ENCODE measurements around the gene RORC.

Gene RORC

DNA sequence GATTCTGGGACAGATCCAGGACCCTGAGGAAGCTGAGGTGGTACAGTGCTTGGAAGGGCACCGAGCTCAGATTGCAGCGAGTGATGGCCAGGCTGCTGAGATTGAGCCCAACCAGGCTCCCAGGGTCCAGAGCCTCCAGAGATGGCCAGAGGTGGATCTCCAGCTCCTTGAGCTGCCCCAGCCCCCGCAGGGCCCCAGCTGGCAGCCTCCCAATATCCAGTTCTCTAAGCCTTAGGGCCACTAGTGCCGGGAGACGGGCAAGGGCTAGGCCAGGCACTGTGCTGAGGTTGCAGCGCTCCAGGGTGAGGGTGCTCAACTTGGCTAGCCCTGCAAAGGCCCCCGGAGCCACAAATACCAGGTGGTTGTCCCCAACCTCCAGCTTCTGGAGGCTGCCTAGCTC lies 29.8 kb downstream of the RORC start:
- Histone ChIP-seq H3K4me1 (ENCODE audit: control insufficient read depth, insufficient read depth, low read depth, low read length) (no peaks in the 10 kb centered on the region), H2BK12ac (ENCODE audit: low read length in 2 of 2) (no peak overlapping the region), H2BK120ac (ENCODE audit: low read depth, low read length) (no peak overlapping the region), H2AFZ (ENCODE audit: low read depth, low read length) (no peak overlapping the region), H2BK5ac (ENCODE audit: low read depth, low read length, poor library complexity, severe bottlenecking) (no peak overlapping the region), H3K4ac (ENCODE audit: low read depth in 1 of 2, low read length in 2 of 2) (no peak overlapping the region), H4K8ac (ENCODE audit: low read length) (no peak overlapping the region), H3K27me3 (ENCODE audit: control insufficient read depth in 1 of 2, insufficient read depth in 1 of 2, low read length in 2 of 2) (peaks cover 96 to 99% of the 10 kb centered on the region in 2 experiments), H3K23ac (ENCODE audit: low read length in 2 of 2) (no peak overlapping the region), H3K18ac (ENCODE audit: low read depth in 1 of 2, low read length in 2 of 2) (no peak overlapping the region), H3K14ac (ENCODE audit: low read length in 2 of 2) (no peak overlapping the region), H3K4me2 (ENCODE audit: low read length, poor library complexity, severe bottlenecking) (no peak overlapping the region), H3K27ac (ENCODE audit: low read length, poor library complexity, severe bottlenecking) (no peak overlapping the region), H3K4me3 (ENCODE audit: insufficient read depth in 1 of 2, low read depth in 1 of 2, low read length in 2 of 2) (no peak overlapping the region), H3K79me1 (replicated peaks; ENCODE audit: low read length, poor library complexity, severe bottlenecking) (no peaks in the 10 kb centered on the region), H3K9ac (ENCODE audit: low read length) (no peak overlapping the region), H3K36me3 (ENCODE audit: control insufficient read depth in 1 of 2, insufficient read depth in 2 of 2, low read depth in 1 of 2, low read length in 2 of 2) (no peaks in the 10 kb centered on the region), H3K9me3 (ENCODE audit: control insufficient read depth, low read length) (no peaks in the 10 kb centered on the region), H2BK15ac (ENCODE audit: low read depth, poor library complexity, severe bottlenecking) (no peak overlapping the region), H2AK5ac (ENCODE audit: low read length, severe bottlenecking) (no peak overlapping the region), H4K91ac (ENCODE audit: low read length) (no peak overlapping the region)
- 86% methylated on average over 7 of the region's 7 CpGs for WGBS
- DNase-seq: no peak

DNA sequence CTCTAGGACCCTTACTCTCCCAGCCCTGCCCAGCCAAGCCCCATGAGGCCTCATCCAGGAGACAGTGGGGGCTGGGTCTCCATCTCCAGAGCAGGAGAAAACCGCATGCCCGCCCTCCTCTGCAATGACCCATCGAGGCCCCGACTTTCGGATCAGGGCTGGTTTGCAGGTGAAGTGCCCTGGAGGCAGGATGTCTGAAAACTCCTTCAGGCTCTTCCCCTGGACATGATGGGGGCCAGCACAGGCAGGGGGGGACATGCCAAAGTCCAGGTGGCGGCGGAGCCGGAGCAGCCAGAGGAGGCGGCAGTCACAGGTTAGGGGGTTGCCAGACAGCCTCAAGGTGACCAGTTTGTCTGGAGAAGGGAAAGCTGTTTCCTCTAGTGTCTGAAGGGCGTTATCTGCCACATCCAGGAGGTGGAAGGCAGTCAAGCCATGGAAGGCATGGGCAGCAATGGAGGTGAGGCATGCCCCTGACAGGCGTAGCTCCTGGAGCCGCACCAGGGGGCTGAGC lies 30.2 kb downstream of the RORC start:
- WGBS: 95% methylated on average over 12 of the region's 12 CpGs
- no peak overlapping the region for H2BK5ac ChIP-seq (ENCODE audit: low read depth, low read length, poor library complexity, severe bottlenecking)
- no peak overlapping the region for H4K91ac ChIP-seq (ENCODE audit: low read length)
- H3K14ac ChIP-seq (ENCODE audit: low read length in 2 of 2): no peak overlapping the region
- H3K27ac ChIP-seq (ENCODE audit: low read length, poor library complexity, severe bottlenecking): no peak overlapping the region
- H3K23ac ChIP-seq (ENCODE audit: low read length in 2 of 2): no peak overlapping the region
- no peak overlapping the region for H2BK120ac ChIP-seq (ENCODE audit: low read depth, low read length)
- peaks cover 96 to 99% of the 10 kb centered on the region in 2 experiments for H3K27me3 ChIP-seq (ENCODE audit: control insufficient read depth in 1 of 2, insufficient read depth in 1 of 2, low read length in 2 of 2)
- no peak overlapping the region for H3K4ac ChIP-seq (ENCODE audit: low read depth in 1 of 2, low read length in 2 of 2)
- no peak overlapping the region for H3K4me2 ChIP-seq (ENCODE audit: low read length, poor library complexity, severe bottlenecking)
- no peak overlapping the region for H2BK15ac ChIP-seq (ENCODE audit: low read depth, poor library complexity, severe bottlenecking)
- no peaks in the 10 kb centered on the region for H3K36me3 ChIP-seq (ENCODE audit: control insufficient read depth in 1 of 2, insufficient read depth in 2 of 2, low read depth in 1 of 2, low read length in 2 of 2)
- H2AK5ac ChIP-seq (ENCODE audit: low read length, severe bottlenecking): no peak overlapping the region
- no peaks in the 10 kb centered on the region for H3K9me3 ChIP-seq (ENCODE audit: control insufficient read depth, low read length)
- H3K4me1 ChIP-seq (ENCODE audit: control insufficient read depth, insufficient read depth, low read depth, low read length): no peaks in the 10 kb centered on the region
- no peak overlapping the region for H2AFZ ChIP-seq (ENCODE audit: low read depth, low read length)
- DNase-seq: no peak
- no peak overlapping the region for H4K8ac ChIP-seq (ENCODE audit: low read length)
- no peak overlapping the region for H2BK12ac ChIP-seq (ENCODE audit: low read length in 2 of 2)
- no peaks in the 10 kb centered on the region for H3K79me1 ChIP-seq (replicated peaks; ENCODE audit: low read length, poor library complexity, severe bottlenecking)
- H3K4me3 ChIP-seq (ENCODE audit: insufficient read depth in 1 of 2, low read depth in 1 of 2, low read length in 2 of 2): no peak overlapping the region
- H3K18ac ChIP-seq (ENCODE audit: low read depth in 1 of 2, low read length in 2 of 2): no peak overlapping the region
- no peak overlapping the region for H3K9ac ChIP-seq (ENCODE audit: low read length)

- 81% methylated on average over 8 of the region's 8 CpGs for WGBS
- no peak overlapping the region for H3K18ac ChIP-seq (ENCODE audit: low read depth in 1 of 2, low read length in 2 of 2)
These were observed 30.8 kb downstream of the RORC start for GRCh38 chr1:151800830-151801229.

DNA sequence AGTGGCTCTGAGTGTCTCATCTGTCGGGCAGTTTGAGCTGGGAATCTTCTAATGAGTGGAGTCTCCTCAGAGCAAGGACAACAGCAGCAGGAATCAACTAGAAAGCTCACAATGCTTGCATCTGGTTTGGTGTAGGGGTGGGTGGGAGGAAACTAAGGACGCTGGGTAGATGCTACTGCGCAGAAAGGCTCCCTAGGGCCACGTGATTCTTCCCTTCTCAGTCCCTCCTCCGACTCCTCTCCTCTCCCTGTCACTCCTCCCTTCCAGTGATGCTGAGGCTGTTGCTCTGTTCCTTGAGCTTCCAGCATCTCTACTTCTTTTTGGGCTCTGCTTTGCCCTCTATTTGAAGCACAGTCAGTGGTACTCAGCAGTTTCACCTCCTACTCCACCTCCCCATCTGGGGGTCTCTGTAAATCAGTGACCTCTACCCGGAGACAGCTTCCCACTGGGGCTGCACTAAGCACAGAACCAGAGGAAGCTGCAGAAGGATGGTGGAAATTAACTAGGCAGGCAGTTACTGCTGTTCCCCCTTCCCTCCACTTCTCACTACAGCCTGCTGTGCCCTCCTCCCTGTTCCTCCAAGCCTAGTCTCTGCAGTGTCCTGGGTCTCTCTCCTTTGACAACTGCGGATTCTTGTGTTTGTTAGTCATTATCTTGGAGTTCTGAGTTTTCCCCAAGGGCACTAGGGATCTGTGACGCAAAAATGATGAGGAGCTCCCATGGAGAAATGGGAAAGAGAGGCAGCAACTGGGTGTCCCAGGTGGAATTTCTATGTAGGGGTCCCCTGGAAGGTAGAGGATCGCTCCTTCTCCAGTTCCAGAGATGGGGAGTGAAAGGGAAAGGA lies 32.2 kb downstream of the RORC start:
- no peak overlapping the region for H4K91ac ChIP-seq (ENCODE audit: low read length)
- no peak overlapping the region for H3K4me3 ChIP-seq (ENCODE audit: insufficient read depth in 1 of 2, low read depth in 1 of 2, low read length in 2 of 2)
- no peak overlapping the region for H3K27ac ChIP-seq (ENCODE audit: low read length, poor library complexity, severe bottlenecking)
- H2BK15ac ChIP-seq (ENCODE audit: low read depth, poor library complexity, severe bottlenecking): no peak overlapping the region
- H3K14ac ChIP-seq (ENCODE audit: low read length in 2 of 2): no peak overlapping the region
- H3K9ac ChIP-seq (ENCODE audit: low read length): no peak overlapping the region
- H2BK12ac ChIP-seq (ENCODE audit: low read length in 2 of 2): no peak overlapping the region
- H3K18ac ChIP-seq (ENCODE audit: low read depth in 1 of 2, low read length in 2 of 2): no peak overlapping the region
- no peaks in the 10 kb centered on the region for H3K4me1 ChIP-seq (ENCODE audit: control insufficient read depth, insufficient read depth, low read depth, low read length)
- H4K8ac ChIP-seq (ENCODE audit: low read length): no peak overlapping the region
- H3K79me1 ChIP-seq (replicated peaks; ENCODE audit: low read length, poor library complexity, severe bottlenecking): no peaks in the 10 kb centered on the region
- no peak overlapping the region for H2AFZ ChIP-seq (ENCODE audit: low read depth, low read length)
- no peak for DNase-seq
- H2AK5ac ChIP-seq (ENCODE audit: low read length, severe bottlenecking): no peak overlapping the region
- H3K27me3 ChIP-seq (ENCODE audit: control insufficient read depth in 1 of 2, insufficient read depth in 1 of 2, low read length in 2 of 2): peaks cover 81 to 89% of the 10 kb centered on the region in 2 experiments
- no peak overlapping the region for H2BK5ac ChIP-seq (ENCODE audit: low read depth, low read length, poor library complexity, severe bottlenecking)
- H3K23ac ChIP-seq (ENCODE audit: low read length in 2 of 2): no peak overlapping the region
- H3K36me3 ChIP-seq (ENCODE audit: control insufficient read depth in 1 of 2, insufficient read depth in 2 of 2, low read depth in 1 of 2, low read length in 2 of 2): no peaks in the 10 kb centered on the region
- no peaks in the 10 kb centered on the region for H3K9me3 ChIP-seq (ENCODE audit: control insufficient read depth, low read length)
- H2BK120ac ChIP-seq (ENCODE audit: low read depth, low read length): no peak overlapping the region
- H3K4me2 ChIP-seq (ENCODE audit: low read length, poor library complexity, severe bottlenecking): no peak overlapping the region
- no peak overlapping the region for H3K4ac ChIP-seq (ENCODE audit: low read depth in 1 of 2, low read length in 2 of 2)
- 39% methylated on average over 8 of the region's 9 CpGs for WGBS

More at GRCh38 chr1:151800830-151801229, 30.8 kb downstream of the RORC start:
- H3K4me1 ChIP-seq (ENCODE audit: control insufficient read depth, insufficient read depth, low read depth, low read length): no peaks in the 10 kb centered on the region
- no peak overlapping the region for H2AK5ac ChIP-seq (ENCODE audit: low read length, severe bottlenecking)
- H4K8ac ChIP-seq (ENCODE audit: low read length): no peak overlapping the region
- no peak overlapping the region for H3K14ac ChIP-seq (ENCODE audit: low read length in 2 of 2)
- H3K9ac ChIP-seq (ENCODE audit: low read length): no peak overlapping the region
- H2BK15ac ChIP-seq (ENCODE audit: low read depth, poor library complexity, severe bottlenecking): no peak overlapping the region
- H3K27me3 ChIP-seq (ENCODE audit: control insufficient read depth in 1 of 2, insufficient read depth in 1 of 2, low read length in 2 of 2): peaks cover 95 to 99% of the 10 kb centered on the region in 2 experiments
- H2BK120ac ChIP-seq (ENCODE audit: low read depth, low read length): no peak overlapping the region
- H4K91ac ChIP-seq (ENCODE audit: low read length): no peak overlapping the region
- H3K23ac ChIP-seq (ENCODE audit: low read length in 2 of 2): no peak overlapping the region
- no peak overlapping the region for H2AFZ ChIP-seq (ENCODE audit: low read depth, low read length)
- no peak overlapping the region for H3K27ac ChIP-seq (ENCODE audit: low read length, poor library complexity, severe bottlenecking)
- no peaks in the 10 kb centered on the region for H3K36me3 ChIP-seq (ENCODE audit: control insufficient read depth in 1 of 2, insufficient read depth in 2 of 2, low read depth in 1 of 2, low read length in 2 of 2)
- no peak for DNase-seq
- H2BK12ac ChIP-seq (ENCODE audit: low read length in 2 of 2): no peak overlapping the region
- no peak overlapping the region for H3K4me2 ChIP-seq (ENCODE audit: low read length, poor library complexity, severe bottlenecking)
- H3K4ac ChIP-seq (ENCODE audit: low read depth in 1 of 2, low read length in 2 of 2): no peak overlapping the region
- no peak overlapping the region for H2BK5ac ChIP-seq (ENCODE audit: low read depth, low read length, poor library complexity, severe bottlenecking)
- no peak overlapping the region for H3K4me3 ChIP-seq (ENCODE audit: insufficient read depth in 1 of 2, low read depth in 1 of 2, low read length in 2 of 2)
- H3K9me3 ChIP-seq (ENCODE audit: control insufficient read depth, low read length): no peaks in the 10 kb centered on the region
- no peaks in the 10 kb centered on the region for H3K79me1 ChIP-seq (replicated peaks; ENCODE audit: low read length, poor library complexity, severe bottlenecking)
